Stimulated activated CD4-positive, alpha-beta T cell treated with anti-CD3 and anti-CD28 coated beads, Interleukin-15, amount 100 ng/mL, for 24 hours (primary cell): ENCODE results near the gene THSD4.
"Not testable (repeated sequence)": the region's sequence is repeated elsewhere in the genome, so short reads cannot be mapped to it uniquely, and the experiment has no call there.

Source experiments
- DNase-seq: peaks from one replicate; pipeline ENCODE4 v3.0.0-alpha.2; 2020

Gene THSD4

DNA sequence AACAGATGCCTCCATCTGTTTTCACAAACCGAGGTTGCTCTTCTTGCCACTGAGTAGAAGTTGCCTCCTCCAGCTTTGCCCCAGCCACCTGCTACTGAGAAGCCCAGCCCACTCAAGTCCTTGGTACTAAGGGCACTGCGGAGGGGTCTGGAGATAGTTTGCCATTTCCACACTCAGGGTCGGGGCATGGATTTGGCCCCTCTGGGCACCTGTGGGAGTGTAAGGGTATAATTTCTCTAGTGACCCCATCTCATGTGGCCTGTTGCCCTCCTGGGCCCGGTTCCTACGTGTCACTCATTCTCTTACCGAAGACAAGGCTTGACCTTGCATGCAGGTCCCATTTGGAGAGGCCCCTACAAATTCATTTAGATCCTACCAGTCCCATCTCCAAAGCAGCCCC is 79.0 kb downstream of the THSD4 start:
- no peak for DNase-seq

DNA sequence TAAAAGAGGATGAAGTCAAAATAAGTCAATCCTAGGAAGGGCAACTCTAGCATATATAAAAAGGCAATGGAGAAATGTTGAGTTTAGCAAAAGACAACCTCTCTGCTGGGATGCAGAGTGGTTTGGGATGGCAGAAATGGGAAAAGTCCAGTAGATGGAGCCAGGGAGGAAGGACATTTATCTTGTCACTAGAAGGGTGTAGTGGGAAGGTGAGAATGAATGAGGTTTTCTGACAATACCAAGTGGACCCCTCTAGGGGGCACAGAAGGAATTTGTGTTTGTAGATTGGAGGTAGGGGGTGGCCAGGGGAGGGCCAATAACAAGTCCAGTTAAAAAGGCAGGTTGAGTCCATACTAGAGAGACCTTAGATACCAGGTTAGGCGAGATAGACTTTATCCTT is 80.0 kb downstream of the THSD4 start:
- DNase-seq = no peak

DNA sequence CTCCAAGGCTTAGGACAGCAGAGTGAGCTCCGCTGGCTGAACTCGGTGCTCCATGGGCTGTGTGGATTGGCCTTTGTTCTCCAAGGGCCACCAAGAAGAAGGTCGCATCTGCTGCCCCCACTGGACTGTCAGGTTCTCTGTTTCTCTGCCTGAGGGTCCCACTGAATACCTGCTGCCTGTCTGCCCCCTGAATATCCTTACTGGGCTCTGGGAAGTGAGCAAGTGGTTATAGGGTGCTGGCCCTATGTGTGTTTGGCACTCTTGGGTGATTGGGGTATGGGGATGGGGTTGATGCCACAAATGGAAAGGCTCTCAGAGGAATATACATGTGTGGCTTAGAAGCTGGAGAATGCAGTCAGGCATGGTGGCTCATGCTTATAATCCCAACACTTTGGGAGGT is 82.3 kb downstream of the THSD4 start:
- no peak for DNase-seq

DNA sequence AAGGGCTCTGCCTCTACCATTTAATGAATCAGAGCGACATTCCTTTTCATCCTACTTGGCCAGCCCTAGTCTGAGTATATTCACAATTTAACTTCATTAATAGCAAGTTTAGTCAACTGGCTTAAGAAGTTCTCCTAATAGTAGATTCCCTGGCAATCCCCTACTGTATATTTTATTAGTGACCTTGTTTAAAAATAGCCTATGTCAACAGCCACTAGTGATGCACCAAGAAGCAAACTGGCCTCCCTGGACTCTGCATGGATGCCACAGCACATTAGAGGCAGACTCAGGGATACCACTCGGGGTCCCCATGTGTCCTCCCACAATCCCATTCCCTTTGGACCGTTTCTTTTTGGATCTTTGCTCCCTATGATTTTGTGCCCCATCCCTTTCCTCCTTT is 83.6 kb downstream of the THSD4 start:
- no peak for DNase-seq

DNA sequence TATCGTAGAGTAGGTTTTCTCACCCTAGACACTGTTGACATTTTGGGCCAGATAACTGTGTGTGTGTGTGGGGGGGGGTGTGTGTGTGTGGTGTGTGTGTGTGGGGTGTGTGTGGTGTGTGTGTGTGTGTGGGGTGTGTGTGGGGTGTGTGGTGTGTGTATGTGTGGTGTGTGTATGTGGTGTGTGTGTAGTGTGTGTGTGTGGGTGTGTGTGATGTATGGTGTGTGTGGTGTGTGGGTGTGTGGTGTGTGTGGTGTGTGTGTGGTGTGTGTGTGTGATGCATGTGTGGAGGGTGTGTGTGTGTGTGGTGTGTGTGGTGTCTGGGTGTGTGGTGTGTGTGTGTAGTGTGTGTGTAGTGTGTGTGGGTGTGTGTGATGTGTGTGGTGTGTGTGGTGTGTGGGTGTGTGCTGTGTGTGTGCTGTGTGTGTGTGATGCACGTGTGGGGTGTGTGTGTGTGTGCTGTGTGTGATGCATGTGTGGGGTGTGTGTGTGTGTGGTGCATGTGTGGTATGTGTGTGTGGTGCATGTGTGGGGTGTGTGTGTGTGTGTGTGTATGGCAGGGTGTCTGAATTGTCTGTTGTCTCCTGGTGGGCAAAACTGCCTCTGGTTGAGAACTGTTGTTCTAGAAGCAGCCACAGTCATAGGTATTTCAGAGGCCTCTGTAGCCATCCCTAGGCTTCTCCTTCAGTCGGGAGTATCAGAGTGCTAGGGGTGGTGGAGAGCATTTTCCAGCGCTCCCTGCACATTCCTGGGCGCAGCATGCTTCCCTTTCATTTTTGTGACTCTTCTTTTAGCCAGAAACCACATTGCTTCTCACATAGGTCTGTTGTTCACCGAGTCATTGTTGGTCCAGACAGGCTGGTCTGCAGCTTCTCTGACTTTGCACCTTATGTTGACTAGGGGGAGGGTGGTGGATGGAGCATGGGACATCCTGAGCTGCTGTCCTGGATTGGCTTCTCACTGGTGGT is 84.4 kb downstream of the THSD4 start:
- DNase-seq = no peak

DNA sequence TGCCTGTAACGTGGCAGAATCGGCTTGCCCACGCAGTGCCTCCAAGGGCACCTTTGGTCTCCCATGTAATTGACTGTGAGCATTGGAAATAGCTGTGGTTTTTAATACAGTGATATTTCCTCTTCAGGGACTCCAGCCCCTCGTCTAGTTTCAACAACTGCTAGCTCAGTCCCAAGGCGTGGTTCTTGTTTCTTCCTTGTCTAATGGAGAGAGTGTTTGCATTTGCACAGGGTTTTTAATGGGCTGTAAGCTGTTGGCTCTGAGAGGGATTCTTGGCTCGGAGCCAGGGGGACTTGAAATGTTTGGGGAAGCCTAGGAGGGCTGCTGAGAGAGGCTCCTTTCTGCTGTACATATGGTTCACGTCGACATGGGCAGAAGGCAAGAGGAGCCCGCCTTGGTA is 86.2 kb downstream of the THSD4 start:
- DNase-seq = no peak

DNA sequence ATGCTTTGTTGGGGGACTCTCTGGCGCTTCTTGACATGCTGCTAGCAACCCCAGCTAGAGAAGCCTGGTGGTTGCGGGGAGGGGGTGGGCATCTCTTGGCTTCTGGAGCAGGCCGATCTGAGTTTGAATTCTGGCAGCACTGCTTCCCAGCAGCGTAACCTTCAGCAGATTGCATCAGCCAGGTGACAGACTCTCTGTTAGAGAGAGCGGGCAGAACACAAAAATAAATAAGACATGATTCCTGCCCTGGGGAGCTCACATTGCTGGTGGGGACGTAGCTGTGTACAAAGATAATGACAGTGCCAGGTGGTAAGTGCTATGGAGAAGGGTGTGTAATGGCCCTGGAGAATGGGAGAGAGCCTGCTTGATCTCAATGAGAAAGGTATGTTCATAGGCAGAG is 87.4 kb downstream of the THSD4 start:
- DNase-seq = no peak

DNA sequence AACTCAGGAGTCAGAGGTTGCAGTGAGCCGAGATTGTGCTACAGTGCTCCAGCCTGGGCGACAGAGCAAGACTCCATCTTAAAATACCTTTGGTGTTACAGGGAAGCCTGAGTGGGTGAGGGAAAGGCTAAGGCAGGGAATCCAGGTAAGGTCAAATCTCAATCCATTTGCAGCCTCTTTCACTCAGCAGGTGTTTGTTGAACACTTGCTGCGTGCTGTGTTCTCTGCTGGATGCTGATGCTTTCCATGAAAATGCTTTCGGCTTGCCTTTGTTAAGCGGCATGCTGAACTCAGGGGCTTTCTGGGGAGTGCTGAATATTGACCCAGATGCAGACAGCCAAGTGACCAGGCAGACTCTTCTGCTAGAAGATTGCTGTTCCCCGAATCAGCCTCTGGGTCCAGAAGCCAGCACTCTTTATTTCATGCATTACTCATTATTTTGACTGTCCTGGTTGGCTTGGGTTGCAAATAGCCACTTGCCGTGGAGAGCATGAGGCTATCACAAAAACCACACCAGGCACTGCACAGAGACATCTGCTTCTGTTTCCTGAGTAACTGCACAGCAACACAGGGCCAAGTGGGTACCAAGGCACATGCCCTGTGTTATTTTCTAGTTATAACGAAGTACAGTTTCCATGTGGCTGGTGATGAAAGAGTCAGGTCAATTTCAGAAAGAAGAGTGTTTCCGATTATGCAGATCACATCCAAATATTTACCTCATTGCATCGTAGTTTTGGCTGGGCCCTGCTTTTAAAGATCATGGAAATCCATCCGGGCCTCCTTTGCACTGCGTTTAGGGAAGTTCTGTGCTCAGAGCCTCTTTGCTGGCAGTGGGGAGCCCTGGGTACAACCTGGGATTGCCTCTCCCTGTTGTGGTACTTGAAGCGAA is 88.6 kb downstream of the THSD4 start:
- DNase-seq = no peak

DNA sequence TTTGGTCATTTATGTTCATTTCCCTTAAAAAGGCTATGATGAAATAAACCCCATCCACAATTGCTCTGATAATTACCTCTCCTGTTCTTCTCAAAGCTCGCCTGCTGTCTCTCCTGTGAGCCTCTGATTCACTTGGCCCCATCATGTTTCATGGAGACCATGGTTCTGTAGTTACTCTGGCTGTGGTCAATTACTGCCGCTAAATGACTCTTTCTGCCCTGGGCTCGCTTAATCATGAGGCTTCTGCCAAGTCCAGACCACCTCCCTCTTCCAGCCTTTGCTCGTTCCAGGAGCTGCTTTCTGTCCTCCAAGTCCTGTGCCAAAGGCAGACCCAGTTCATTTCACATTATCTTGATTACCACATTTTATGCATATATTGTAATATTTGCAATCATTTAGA is 91.9 kb downstream of the THSD4 start:
- DNase-seq = no peak

DNA sequence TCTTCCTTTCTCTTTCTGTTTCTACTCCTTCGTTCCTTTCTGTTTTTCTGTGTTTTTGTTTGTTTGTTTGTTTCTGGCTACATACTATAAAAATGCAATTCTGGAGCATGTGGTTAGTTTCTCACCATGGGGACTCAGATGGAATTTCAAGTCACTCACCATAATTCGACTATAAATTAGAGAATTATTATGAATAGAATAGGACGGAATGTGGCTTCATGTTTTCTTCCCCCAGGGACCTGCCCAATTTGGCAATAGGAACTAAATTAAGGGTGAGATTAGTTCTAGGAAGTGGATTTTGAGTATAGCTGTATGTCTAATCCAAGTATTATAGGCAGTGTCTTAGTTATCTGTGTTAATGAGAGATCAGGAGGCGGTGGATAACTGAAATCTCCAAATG is 96.9 kb downstream of the THSD4 start:
- no peak for DNase-seq

DNA sequence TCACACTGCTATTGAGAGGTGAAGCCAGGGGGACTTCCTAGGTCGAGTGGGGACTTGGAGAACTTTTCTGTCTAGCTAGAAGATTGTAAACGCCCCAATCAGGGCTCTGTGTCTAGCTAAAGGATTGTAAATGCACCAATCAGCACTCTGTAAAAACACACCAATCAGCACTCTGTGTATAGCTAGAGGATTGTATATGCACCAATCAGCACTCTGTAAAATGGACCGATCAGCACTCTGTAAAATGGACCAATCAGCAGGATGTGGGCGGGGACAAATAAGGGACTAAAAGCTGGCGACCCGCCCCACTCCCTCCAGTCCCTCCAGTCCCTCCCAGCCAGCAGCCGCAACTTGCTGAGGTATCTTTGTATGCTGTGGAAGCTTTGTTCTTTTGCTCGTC is 98.7 kb downstream of the THSD4 start:
- not testable (repeated sequence) for DNase-seq

DNA sequence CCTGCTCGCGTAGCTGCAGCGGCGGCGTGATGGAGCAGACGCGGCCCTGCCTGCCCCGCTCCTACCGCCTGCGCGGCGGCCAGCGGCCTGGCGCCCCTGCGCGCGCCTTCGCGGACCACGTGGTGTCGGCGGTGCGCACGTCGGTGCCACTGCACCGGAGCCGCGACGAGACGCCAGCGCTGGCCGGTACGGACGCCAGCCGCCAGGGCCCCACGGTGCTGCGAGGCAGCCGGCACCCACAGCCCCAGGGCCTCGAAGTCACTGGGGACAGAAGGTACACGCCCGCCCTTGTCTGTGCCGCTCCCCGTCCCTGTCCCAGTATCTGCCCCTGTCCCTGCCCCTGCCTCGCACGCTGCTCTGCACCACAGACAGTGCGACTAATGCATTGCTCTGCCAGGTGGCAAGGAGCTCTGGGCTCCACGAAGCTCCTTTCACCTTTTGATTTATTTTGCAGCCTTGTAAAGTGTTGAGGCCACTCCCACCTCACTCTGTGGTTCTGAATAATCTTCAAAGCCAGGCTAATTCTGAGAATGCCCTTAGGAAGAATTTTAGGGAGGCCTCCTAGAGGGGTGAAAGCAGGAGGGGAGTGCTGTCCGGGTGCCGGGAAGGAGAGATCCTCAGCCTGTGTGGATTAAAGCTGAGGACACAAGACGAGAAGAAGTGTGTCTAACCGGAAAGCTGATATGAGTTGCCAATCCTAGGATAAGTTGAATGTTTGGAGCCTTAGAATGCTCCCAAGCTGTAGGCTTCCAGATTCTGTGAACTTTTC is 100.0 kb downstream of the THSD4 start:
- no peak for DNase-seq

DNA sequence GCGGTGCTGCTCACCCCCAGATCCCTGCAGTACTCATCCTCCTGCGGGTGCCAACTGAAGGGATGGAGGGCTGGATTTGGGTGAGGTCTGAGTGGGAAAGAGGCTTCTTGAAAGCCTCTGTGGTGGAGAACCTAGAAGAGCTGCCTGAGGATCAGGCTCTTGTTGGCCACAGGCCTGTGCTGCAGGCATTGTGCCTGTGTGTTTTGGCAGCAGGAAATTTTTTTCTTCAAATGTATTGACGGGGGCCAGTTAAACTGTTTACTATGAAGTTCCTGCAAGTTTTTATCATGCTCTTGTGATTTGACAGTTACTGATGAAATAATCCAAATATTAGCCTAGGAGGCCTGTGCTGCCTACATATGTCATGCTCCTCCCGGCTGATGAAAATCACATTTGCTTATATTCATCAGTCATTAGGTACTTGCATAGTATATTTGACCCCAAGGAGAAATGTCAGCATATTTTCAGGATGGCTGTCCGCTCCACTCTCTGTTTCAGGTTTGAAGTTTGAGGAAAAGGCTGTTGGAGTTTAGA is 103.1 kb downstream of the THSD4 start:
- DNase-seq = no peak

DNA sequence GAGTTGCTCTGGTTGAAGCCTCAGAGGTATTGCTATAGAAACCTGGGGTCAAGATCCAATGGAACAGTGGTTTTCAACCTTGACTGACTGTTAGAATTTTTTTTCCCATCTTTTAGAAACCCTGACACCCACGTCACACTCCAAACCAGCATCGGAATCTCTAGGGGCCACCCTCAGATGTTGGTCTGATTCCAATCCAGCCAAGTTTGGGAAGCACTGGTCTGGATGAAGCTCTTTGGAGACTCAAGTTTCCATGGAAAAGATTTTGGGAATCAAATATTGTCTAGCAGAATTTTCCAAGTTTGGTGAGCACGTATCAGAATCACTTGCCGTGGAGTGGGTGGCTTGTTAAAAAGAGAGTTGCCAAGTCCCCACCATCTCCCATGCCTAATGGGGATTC is 103.8 kb downstream of the THSD4 start:
- no peak for DNase-seq

DNA sequence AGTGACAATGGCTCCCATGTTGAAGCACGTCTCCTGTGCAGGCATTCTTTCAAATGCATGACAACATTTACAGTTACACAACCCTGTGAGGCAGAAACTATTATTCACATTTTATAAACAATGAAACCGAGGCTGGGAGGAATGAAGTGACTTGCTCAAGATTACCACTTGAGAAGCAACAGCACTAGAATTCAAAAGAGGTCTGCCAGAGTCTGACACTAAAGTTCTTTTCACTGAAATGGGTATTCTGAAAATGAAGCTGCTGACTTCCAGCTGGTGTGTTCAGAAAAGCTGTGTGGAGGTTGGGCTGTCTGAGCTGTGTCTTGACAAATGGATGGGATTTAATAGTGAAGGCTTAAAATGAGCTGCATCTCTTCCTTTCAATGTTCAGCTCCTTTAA is 104.4 kb downstream of the THSD4 start:
- no peak for DNase-seq

DNA sequence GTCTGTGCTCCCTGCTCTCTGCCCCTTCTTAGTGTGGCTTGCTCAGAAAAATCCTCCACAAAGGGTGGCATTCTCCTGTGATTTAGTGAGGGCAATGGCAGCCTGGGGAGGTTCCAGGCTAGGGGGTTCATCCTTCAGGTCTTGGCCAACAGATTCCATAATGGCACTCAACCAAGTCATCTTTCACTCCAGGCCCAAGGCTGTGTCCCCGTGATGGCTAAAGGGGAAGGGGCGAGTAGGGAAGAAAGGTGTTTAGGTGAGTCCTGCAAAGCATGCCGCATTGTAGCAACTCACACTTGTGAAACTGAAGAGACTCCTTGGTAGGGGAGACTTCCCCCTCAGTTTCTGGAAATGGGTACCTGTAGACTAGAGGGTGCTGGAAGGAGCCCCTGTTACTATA is 105.6 kb downstream of the THSD4 start:
- DNase-seq = no peak

DNA sequence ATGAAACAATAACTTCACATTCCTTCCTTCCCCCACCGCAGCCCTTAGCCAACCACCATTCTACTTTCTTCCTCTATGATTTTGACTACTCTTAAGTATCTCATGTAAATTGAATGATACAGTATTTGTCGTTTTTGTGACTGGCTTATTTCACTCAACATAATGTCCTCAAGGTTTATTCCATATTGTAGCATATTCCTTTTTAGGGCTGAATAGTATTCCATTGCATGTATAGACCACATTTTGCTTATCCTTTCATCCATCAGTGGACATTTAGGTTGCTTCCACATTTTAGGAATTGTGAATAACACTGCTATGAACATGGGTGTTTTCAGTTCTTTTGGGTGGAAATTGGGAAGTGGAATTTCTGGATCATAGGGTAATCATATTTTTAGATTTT is 106.1 kb downstream of the THSD4 start:
- DNase-seq = no peak

DNA sequence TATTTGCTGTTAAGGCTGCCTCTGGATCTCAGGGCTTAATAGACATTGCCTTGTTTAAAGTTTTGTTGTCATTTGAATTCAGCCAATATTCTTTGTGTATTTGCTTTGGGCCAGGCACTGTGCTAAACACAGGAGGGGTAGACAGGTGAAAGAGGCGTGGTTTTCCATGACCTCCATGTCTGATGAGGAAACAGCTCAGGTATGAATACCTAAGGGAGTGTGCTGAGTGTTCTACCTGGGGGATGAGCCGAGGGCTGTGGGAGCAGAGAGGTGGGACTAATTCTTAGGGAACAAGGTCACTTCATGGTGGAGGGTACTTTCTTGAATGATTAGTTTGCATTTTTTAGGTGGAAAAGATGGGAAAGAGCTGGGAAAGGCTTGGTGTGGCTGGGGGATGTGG is 108.2 kb downstream of the THSD4 start:
- no peak for DNase-seq

DNA sequence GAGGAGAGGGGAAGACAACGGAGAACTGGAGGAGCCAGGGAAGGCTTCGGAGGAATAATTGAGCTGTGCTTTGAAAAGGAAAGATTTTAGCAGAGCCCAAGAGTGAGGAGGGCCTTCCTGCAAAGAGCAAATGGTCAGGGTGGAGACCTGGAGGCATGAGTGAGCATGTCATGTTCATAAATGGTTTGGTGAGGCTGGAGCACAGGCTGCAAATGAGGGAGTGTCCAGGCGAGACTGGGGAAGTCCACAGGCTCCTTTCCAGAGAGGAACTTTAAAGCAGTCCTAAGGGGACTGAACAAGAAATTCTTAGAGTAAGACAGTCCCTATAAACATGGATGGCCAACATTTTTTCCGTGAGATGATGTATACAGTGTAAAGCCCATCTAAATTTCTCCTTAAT is 108.8 kb downstream of the THSD4 start:
- DNase-seq = no peak

DNA sequence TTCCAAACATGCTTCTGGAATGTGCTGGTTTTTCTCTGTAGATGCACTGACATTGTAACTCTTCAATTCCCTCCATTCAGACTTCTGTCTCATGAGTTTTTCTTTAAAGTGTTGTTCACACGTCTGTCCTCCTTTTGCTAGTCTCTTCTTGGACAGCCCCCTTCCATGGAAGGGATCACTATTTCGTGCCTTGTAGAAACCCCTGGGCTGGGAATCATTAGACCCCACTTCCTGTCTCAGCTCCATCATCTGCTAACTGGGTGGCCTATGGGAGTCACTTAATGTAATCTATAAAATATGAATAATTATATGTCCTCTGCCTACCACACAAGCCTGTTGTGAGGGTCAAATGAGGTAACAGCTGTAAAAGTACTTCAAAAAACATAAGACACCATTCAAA is 110.6 kb downstream of the THSD4 start:
- DNase-seq = no peak

DNA sequence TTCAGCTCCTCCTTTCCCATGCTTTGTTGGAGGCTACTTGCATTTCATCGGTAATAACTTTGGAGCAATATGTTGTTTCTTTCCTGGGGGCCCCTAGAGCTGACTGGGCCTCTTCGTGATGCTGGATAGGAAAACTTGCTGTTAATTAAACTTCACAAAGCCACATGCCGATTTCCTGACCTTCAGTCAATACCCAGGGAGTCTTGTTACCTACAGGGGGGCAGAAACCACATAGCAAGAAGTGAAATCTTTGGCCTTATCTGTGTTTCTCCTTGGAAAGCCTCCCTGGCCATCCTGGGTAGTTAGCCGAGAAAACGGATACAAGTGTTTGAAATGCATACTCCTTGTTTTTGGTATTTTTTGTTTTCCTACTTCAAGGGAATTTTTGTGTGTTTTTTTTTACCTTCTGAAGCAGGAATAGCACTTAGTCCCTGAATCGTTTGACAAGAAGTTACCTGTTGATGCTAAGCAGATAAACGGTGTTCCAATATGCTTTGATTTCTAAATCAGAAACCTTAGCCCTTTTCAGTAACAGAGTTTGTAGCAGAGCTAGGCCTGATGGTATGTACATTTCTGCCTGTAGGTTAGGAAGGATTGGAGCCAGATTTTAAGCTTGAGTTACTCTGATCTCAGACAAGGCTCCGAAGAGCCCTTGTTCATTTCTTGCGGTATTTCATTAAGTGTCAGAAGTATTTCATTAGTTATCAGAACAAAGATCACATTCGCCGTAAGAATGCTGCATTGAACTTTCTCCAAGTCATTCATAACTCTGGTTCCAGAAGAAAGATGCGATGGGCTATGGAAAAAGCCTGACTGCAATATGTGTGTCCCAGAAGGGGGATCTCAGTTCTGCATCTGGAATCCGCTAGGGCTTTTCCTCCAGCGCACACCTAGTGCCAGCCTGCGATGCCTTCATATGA is 111.5 kb downstream of the THSD4 start:
- no peak for DNase-seq

DNA sequence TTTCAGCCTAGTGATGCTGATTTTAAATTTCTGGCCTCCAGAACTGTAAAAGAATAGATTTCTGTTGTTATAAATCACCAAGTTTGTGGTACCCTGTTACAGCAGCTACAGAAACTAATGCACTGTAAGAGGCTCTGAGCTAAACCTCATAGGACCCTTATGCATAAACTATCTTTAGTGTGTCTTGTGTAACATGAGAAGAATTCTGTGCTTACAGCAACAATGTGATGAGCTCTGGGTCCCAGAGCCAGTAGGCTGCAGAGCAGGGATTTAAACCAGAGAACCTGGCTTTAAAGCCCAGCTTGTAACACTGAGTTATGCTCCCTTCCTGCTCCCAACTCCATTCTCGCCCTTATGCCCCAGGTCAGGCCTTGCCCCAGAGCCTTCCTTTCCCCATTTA is 113.1 kb downstream of the THSD4 start:
- no peak for DNase-seq
